Measurements from ENCODE around the gene LZTFL1. TPM values are rescaled to one million over a fixed set of nuclear protein-coding genes. Genes with fewer than 3 reads are reported as not detected.
A peak's percentile ranks its signal among the peaks of the same experiment; 100 is the strongest.
"Not testable (repeated sequence)": the region's sequence is repeated elsewhere in the genome, so short reads cannot be mapped to it uniquely, and the experiment has no call there.

Gene LZTFL1
- total and polyA plus RNA-seq, 2 experiments from 2014 or later = 21.7 to 26.4 TPM

GRCh38 chr3:45864760-45865519 is 23.0 kb upstream of the LZTFL1 start:
- no peak for DNase-seq (ENCODE audit: low read depth in 1 of 2, low spot score in 1 of 2)
- H3K4me1 ChIP-seq (ENCODE audit: low read depth) = peaks cover 14% of the 10 kb centered on the region
- H3K27ac ChIP-seq = no peak overlapping the region
- TF ChIP-seq CTCF (IDR thresholded peaks at IDR 0.05; ENCODE audit: low read depth, low read length) = no peak
- H3K4me3 ChIP-seq = no peak overlapping the region
- H3K27me3 ChIP-seq = no peaks in the 10 kb centered on the region
- H3K9me3 ChIP-seq (ENCODE audit: low read depth) = no peaks in the 10 kb centered on the region
- no peaks in the 10 kb centered on the region for H3K36me3 ChIP-seq

- Histone ChIP-seq H3K4me1 (ENCODE audit: low read depth) (peaks cover 24% of the 10 kb centered on the region), H3K27me3 (no peaks in the 10 kb centered on the region), H3K9me3 (ENCODE audit: low read depth) (no peaks in the 10 kb centered on the region), H3K27ac (no peak overlapping the region), H3K4me3 (no peak overlapping the region), H3K36me3 (no peaks in the 10 kb centered on the region)
- no peak for TF ChIP-seq CTCF (IDR thresholded peaks at IDR 0.05; ENCODE audit: low read depth, low read length)
- DNase-seq (ENCODE audit: low read depth in 1 of 2, low spot score in 1 of 2) = peak in 1 of 2 donors; percentile 26
These were observed 19.3 kb upstream of the LZTFL1 start for GRCh38 chr3:45861043-45861719.

GRCh38 chr3:45860481-45860880 is 18.6 kb upstream of the LZTFL1 start:
- no peaks in the 10 kb centered on the region for H3K9me3 ChIP-seq (ENCODE audit: low read depth)
- H3K27me3 ChIP-seq = no peaks in the 10 kb centered on the region
- DNase-seq (ENCODE audit: low read depth in 1 of 2, low spot score in 1 of 2) = no peak
- H3K4me3 ChIP-seq = no peak overlapping the region
- no peaks in the 10 kb centered on the region for H3K36me3 ChIP-seq
- H3K4me1 ChIP-seq (ENCODE audit: low read depth) = peaks cover 24% of the 10 kb centered on the region
- no peak overlapping the region for H3K27ac ChIP-seq
- TF ChIP-seq CTCF (IDR thresholded peaks at IDR 0.05; ENCODE audit: low read depth, low read length) = no peak

- no peak overlapping the region for H3K4me3 ChIP-seq
- H3K27me3 ChIP-seq = no peaks in the 10 kb centered on the region
- TF ChIP-seq CTCF (IDR thresholded peaks at IDR 0.05; ENCODE audit: low read depth, low read length) = no peak
- no peaks in the 10 kb centered on the region for H3K9me3 ChIP-seq (ENCODE audit: low read depth)
- no peaks in the 10 kb centered on the region for H3K36me3 ChIP-seq
- H3K4me1 ChIP-seq (ENCODE audit: low read depth) = peaks cover 24% of the 10 kb centered on the region
- no peak overlapping the region for H3K27ac ChIP-seq
- no peak for DNase-seq (ENCODE audit: low read depth in 1 of 2, low spot score in 1 of 2)
These were observed 17.1 kb upstream of the LZTFL1 start for GRCh38 chr3:45858809-45859543.

GRCh38 chr3:45857024-45857423 is 15.1 kb upstream of the LZTFL1 start:
- not testable (repeated sequence) for H3K36me3 ChIP-seq; H3K4me3 ChIP-seq; H3K9me3 ChIP-seq (ENCODE audit: low read depth); H3K27ac ChIP-seq; DNase-seq (ENCODE audit: low read depth in 1 of 2, low spot score in 1 of 2); H3K27me3 ChIP-seq
- H3K4me1 ChIP-seq (ENCODE audit: low read depth) = peaks cover 33% of the 10 kb centered on the region

DNA sequence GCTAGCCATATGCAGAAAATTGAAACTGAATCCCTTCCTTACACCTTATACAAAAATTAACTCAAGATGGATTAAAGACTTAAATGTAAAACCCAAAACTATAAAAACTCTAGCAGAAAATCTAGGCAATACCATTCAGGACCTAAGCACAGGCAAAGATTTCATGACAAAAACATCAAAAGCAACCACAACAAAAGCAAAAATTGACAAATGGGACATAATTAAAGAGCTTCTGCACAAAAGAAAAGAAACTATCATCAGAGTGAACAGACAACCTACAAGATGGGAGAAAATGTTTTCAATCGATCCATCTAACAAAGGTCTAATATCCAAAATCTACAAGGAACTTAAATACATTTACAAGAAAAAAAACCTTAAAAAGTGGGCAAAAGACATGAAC is 14.4 kb upstream of the LZTFL1 start:
- DNase-seq (ENCODE audit: low read depth in 1 of 2, low spot score in 1 of 2); H3K4me3 ChIP-seq; H3K9me3 ChIP-seq (ENCODE audit: low read depth); H3K36me3 ChIP-seq; H3K27me3 ChIP-seq; H3K27ac ChIP-seq: not testable (repeated sequence)
- H3K4me1 ChIP-seq (ENCODE audit: low read depth) = peaks cover 32% of the 10 kb centered on the region

All from cardiac muscle cell (in vitro differentiated cells and primary cell).